COLO668 (cell line): ENCODE data around the gene SIRT4.
"Not testable (repeated sequence)": the region's sequence is repeated elsewhere in the genome, so short reads cannot be mapped to it uniquely, and the experiment has no call there.

ENCODE experiments used
- DNase-seq: peaks from one replicate; lab custom pipeline; 2025; ENCODE audit not compliant: unreplicated experiment; lab: John Stamatoyannopoulos, UW

Gene SIRT4

DNA sequence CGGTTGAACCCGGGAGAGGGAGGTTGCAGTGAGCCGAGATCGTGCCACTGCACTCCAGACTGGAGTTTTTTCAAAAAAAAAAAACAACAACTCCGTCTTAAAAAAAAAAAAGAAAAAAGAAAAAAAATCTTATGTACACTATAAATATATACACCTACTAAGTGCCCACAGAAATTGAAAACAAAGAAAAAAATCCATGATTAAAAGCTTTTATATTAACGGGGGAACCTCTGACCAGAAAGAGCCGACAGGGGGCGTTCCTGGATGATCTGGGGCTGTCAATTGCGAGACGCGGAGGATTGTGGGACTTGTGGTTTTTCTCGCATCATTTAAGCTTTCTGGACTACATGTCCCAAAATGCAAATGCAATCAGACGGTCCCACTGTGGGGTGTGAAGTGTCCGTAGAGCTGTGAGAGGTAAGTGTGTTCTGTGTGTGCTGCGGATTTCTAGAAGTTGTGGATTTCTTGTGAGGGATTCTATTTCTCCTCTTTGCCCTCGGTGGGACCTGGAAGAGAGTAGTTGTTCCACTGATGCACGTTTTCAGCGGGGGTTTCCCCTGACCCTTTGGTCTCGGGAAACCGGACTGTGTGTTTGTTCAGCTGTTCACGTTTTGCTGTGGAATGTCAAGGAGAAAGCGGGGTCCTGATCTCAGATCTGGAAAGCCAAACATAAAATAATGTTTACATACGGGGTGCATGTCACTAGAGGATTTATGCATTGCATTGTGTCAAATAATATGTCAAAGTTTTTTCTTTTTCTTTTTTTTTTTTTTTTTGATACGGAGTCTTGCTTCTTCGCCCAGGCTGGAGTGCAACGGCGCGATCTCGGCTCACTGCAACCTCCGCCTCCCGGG lies at the start of gene SIRT4:
TSS of gene SIRT4 (plus strand) at position 360 of the 854 bp plus-strand sequence. CDS start 1,241 bp downstream, outside the sequence.
- peak; percentile 89 for DNase-seq

- DNase-seq = not testable (repeated sequence)
Observed at GRCh38 chr12:120253313-120253712, 48.8 kb upstream of the SIRT4 start.

- no peak for DNase-seq
Observed at GRCh38 chr12:120254809-120255208, 47.3 kb upstream of the SIRT4 start.

GRCh38 chr12:120257041-120257821 lies 44.9 kb upstream of the SIRT4 start:
- no peak for DNase-seq

- no peak for DNase-seq
Observed at GRCh38 chr12:120258323-120258896, 43.7 kb upstream of the SIRT4 start.

DNA sequence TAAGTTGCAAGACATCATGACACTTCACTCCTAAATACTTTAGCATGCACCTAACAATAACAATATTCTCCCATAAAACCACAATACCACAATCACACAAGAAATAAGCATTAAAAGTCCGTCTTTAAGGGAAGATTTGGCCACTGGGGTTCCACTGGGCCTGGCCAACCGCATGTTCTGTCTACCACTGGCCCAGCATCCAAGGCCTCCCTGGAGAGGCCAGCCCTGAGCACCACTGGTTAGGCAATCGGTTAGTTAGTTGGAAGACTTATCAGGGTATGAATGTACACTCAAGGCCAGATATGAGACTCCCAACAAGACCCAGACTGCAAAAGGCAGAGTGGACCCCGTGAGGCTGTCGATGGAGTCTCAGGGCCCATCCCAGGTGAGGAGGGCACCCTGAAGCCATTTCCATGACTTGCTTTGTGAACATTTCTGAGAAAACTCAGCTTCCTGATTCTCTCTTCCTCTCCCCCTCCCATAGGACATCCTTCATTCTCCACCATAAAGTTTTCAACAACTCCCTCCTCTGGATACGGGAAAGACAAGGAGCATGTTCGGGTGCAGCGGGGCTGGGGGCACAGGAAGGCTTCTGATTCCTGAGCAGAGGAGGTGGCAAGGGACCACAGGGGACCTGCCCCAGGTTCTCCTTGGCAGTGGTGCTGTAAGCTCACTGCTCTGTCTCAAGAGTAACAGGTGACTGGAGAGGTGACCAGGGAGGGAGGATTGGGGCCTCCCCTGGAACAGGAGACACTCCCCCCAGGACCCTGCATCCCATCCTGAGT lies 42.5 kb upstream of the SIRT4 start:
- no peak for DNase-seq

- no peak for DNase-seq
Observed at GRCh38 chr12:120260607-120261006, 41.5 kb upstream of the SIRT4 start.

DNA sequence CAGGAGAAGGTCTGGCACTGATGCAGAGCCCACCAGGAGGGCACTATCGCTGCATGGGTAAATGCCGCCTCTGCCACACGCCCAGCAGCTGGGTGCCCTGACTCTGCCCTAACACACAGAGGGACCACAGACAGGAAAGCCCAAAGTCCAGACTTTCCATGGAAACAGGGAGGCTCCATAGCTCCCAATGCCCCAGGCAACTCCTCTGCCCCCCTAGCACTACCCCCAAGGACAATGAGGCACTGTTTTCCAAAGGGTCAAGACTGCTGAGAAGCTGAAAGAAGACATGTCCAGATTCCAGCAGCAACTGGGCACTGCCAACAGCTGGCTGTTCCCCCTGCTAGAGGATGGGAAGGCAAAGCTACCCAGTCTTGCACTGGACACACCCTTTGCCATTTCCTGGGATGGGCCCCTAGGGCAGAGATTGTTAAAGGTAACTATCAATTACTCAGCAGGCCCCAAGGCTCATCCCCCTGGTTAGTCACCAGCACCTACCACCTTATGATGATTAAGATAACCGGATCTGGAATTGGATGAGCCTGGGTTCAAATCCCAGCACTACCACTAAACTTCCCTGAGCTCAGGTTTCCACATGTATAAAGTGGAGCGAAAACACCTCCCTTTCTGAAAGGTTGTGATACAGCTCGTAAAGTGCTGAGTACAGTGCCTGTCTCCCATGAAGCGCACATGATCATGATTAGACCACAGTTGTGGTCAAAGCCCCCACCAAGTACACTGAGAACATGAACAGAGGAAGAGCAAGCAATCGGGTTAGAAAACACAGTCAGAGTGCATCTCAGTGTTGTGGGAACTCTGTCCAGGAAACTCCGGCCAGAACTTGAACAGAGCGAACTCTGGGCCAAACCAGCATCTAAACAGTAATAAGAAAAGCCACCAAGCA lies 39.9 kb upstream of the SIRT4 start:
- DNase-seq = no peak

DNA sequence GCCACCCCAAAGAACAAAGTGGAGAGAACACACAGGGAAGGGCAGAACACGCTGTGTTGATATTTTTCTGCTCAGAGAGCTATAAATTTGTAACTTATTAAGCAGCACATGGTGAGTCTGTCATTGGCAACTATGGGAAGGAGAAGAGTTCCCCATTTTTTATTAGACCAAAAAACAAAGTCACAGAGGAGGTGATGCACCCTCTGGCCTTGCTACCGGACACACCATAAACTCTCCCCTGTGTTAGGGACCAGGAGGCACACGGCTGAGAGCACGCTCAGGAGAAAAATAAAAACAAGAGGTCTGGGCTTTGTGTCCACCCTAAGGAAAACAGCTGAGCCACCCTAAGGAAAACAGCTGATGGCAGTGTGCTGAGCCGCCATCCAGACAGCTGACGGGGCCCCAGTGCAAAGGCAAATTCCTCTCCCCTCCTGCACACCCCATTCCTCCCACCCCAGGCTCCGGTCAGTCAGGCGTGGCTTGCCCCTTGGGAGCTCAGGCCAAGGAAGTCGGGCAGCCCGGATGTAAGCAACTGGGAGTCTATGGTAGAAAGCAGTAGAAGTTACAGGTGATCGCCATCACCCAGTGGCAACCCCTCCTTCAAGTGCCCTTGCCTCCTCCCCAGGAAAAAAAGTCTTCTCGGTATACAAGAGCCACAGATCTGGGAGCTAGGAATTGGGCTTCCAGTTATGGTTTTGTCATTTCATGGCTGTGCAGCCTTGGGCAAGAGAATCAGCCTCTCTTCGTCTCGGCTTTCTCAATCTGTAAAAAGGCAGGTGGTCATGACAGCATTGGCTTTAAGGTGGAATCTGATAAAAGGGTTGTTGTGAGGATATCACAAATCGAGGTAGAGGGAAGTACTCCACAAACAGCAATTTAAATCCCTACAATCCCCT lies 39.0 kb upstream of the SIRT4 start:
- DNase-seq = no peak

GRCh38 chr12:120263748-120264085 lies 38.4 kb upstream of the SIRT4 start:
- DNase-seq = no peak

DNA sequence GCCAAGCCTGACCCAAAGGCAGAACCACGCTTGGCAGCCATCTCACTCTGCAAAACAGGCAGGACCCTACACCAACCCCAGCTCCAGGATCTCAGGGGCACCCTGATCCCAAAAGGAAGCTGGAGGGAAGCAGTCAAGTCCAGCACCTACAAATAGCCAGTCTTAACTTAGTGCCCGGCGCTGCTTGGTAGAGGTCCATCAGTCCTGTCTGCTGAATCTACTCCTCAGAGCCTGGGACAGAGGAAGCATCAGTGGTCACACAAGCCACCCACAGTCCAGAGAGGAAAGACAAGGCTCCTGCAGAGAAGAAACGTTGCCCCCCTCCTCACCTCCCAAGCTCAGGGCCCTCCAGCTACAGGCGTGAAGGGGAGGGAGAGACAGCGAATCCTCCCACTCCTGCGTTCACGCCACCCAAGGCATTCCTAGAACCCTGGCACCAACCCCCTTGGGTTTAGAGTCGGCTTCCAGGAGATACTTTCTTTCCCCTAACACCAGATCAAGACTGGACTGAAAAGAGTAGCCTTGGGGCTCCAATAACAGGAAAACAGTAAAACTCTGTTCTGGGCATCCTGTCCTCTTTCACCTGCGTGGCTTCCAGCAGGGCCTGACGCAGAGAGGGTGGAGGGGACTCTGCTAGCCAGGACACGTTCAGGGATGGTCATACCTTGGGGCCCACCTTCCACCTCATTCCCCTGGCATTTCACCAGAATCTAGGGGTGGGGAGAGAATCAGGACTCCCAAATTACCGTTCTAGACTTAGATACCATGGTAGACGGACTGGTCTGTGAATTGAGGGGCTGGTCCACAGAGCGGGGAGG lies 37.8 kb upstream of the SIRT4 start:
- no peak for DNase-seq

DNA sequence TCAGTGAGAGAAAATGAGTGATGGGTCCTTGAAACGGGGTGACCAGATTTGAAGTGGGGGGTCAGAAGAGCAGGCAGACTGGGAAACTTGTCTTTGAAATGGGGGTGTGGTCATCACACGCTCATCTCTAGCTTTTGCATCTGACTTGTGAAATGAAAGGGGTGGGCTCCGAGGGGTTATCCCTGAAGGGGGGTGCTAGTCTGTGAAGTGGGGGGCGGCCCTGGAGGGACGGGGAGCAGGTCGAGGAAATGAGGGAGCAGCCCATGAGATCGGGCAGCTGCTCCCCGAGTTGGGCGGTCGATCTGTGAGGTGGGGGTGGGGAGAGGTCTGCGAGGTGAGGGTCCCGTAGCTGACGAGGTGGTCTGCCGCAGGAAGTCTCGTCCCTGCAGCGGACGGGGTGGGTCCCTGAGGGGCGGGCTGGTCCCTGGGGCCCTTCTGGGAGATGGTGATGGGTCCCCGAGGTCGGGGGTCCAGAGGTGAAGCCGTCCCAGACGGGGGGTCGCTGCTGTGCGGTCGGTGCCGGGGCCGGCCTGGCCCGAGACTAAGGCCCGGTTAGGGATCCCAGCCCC lies 37.1 kb upstream of the SIRT4 start:
- DNase-seq = no peak

DNA sequence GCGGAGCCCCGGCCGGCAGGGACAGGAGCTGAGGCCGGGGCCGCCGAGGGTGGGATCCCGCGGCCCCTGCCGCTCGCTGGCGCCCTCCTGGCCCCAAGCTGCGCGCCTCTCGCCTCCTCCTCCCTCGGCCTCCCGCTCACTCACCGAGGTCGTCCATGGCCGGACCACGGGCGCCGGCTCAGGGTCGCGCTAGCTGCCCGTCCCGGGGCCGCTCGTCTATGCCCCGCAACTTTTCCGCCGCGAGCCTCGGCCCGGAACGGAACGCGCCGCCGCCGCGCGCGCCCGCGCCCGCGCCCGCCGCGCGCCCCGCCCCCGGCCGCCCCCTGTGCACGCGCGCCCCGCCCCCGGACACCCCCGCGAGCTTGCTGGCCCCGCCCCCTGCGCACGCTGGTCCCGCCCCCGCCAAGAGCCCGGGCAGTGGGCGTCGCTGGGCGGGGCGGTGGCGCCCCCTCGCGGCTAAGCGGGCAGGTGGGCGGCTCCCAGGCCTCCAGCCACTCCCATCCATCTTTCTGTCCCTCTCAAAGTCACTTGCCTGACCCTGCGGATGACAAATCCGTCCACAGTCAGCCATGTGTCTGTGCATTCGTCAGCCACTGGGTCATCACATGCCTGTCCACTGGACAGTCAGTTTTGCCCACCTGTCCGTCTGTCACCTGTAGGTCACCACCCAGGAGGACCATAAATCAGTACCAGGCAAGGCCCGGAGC lies 36.5 kb upstream of the SIRT4 start, which contains the start of gene PXN:
TSS of gene PXN (minus strand) at position 258 of the 707 bp plus-strand sequence. CDS start at position 157, 101 bp downstream.
- peak; percentile 83 for DNase-seq

GRCh38 chr12:120266180-120266870 lies 35.8 kb upstream of the SIRT4 start:
- DNase-seq = no peak

- no peak for DNase-seq
Observed at GRCh38 chr12:120267736-120268135, 34.4 kb upstream of the SIRT4 start.

DNA sequence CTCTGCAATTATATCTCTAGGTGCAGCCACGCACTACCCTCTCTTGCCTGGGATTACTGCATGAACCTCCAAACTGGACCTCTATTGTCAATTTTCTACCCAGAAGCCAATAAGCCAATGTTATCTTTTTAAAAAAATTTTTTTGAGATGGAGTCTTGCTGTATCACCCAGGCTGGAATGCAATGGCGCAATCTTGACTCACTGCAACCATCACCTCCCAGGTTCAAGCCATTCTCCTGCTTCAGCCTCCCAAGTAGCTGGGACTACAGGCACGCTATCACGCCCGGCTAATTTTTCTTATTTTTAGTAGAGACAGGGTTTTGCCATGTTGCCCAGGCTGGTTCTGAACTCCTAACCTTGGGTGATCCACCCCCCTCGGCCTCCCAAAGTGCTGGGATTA lies 25.4 kb upstream of the SIRT4 start:
- no peak for DNase-seq
